Stimulated activated CD8-positive, alpha-beta memory T cell treated with anti-CD3 and anti-CD28 coated beads, Interleukin-4, amount 100 ng/mL, for 1 hour (primary cell): Measurements from ENCODE around the gene TAS2R13.

Source experiments
- DNase-seq, 2 donors: peaks; one replicate each; pipeline ENCODE4 v3.0.0-alpha.2; 2020; ENCODE audit warnings: low read depth in 2 of 2, low spot score in 1 of 2

TAS2R13 gene

GRCh38 chr12:10873378-10873777 is 36.0 kb downstream of the TAS2R13 start:
- no peak for DNase-seq

GRCh38 chr12:10867381-10867780 is 42.0 kb downstream of the TAS2R13 start:
- no peak for DNase-seq

GRCh38 chr12:10863512-10864218 is 45.7 kb downstream of the TAS2R13 start:
- no peak for DNase-seq

GRCh38 chr12:10861366-10861765 is 48.0 kb downstream of the TAS2R13 start:
- DNase-seq, result no peak
